Muscle of back (tissue), 11 donors: ENCODE measurements around the gene GADL1. TPM values are rescaled to one million over a fixed set of nuclear protein-coding genes. Genes with fewer than 3 reads are reported as not detected.

Source experiments
- DNase-seq, 3 donors: peaks; one replicate each; pipeline versions ENCODE4 v3.0.0 to v3.0.0-alpha.2; 2013
- polyA plus RNA-seq, 10 donors: library from polyadenylated mRNA; unstranded; fragments of 120-200 nt; gene quantifications; one replicate each; pipeline ENCODE4 v1.2.1, GENCODE V29; 2013; ENCODE audit not compliant: insufficient read length in 10 of 10

GADL1 gene
- polyA plus RNA-seq, 10 donors = 12.7 to 31.8 (median 24.0) TPM

DNA sequence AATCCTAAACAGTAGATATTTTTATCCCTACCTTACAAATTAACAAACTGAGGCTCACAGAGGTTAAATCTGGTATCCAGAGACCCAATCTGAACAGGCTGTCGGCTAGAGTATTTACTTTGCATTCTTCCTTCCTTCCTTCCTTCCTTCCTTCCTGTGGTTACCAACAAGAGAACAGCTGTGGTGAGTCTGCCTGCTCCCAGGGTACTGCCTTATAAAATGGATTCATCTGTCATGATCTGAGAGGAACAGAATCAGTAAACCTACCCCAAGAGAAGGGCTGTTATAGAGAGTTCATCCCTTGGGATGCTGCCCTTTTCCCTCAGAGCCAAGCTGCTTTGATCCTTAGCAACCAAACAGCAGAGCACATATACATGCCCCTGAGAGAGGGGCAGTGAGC is 3.6 kb downstream of the GADL1 start:
- DNase-seq = no peak

DNA sequence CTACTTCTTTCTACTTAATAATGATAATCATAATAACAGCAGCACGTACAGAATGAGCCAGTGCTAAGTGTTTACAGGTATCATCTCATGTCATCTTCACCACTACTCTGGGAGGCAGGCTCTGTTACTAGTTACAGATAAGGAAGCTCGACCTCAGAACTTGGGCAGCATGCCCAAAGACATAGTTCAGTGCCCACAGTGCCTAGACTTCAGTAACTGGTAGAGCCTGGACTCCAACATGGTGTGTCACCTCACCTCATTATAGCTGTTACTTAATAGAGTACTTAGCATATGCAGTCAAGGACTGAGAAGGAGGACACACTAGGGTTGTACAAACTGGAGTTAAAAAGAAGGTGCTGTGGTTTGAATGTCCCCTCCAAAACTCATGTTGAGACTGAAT is 7.6 kb downstream of the GADL1 start:
- no peak for DNase-seq

DNA sequence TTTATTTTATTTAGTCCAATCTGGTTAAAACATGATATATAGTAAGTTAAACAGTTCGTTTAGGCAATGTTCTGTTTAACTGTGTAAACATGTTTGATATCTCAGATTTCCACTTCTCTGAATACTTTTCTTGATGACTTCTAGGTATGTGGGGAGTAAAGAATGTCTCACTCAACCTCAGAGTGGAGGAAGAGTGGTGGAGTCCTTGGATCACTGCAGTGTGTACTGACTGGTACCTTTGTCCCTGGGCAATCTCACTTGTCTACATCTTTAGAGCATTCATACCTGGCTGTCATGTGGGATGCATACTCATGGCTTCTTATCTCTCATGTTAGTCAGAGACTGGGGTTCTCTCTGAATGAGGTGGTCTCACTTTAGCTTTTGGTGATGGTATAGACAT is 15.6 kb downstream of the GADL1 start:
- no peak for DNase-seq

DNA sequence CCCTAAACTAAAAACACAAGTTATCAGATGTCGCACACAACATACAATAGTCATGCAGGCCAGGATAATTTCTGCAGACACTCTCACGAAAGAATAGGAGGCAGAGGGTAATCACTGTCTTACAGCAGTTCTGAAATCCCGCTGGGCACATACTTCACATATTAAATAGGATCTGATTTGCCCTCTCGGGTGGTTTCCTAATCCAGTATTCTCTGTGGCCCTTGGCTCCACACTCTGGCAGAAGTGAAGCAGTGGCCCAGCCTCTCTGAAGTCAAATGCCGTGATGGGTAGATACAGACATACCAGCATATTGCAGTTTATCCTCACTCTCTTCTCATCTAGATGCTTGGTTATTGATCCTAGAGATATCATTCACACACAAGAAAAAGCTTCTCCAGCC is 19.0 kb downstream of the GADL1 start:
- no peak for DNase-seq

- DNase-seq = no peak
These were observed 20.8 kb downstream of the GADL1 start for GRCh38 chr3:30873671-30874070.

GRCh38 chr3:30872879-30873278 is 21.6 kb downstream of the GADL1 start:
- no peak for DNase-seq

DNA sequence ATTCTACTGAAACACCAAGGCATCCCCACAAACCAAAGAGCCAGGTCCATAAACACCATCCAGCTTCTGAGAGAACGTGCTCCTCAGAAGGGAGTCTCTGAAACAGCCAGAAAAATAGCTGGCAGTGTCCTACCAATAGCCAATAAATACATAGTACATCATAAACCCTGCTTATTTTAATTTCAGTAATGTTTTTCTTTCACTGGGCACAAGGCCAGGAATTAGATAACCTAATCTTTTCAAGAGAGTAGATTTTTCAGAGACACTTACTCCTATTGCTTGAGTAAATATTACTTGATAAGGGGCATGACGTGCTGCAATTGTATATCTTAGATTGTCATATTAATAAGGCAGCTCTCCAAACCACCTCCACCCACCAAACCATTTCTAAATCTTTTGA is 22.7 kb downstream of the GADL1 start:
- peak in 1 of 3 donors; percentile 30 for DNase-seq

DNA sequence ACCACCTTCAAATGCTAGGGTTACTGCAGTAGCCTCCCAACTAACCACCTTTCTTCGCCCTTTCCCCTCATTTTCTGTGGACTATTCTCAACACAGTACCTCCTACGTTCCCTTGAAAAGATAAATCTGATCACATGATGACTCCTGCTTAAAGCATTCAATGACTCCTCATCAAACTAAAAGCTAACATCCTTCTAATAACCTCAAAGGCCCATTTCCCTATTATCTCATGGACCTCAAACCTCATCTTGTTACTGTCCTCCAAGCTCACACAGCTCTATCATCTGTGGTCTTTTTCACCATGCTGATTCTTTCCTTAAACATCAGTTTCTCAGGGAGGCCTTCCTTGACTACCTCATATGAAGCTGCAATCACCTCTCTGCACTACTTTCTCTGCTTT is 29.6 kb downstream of the GADL1 start:
- no peak for DNase-seq

GRCh38 chr3:30864132-30864531 is 30.3 kb downstream of the GADL1 start:
- DNase-seq = no peak

DNA sequence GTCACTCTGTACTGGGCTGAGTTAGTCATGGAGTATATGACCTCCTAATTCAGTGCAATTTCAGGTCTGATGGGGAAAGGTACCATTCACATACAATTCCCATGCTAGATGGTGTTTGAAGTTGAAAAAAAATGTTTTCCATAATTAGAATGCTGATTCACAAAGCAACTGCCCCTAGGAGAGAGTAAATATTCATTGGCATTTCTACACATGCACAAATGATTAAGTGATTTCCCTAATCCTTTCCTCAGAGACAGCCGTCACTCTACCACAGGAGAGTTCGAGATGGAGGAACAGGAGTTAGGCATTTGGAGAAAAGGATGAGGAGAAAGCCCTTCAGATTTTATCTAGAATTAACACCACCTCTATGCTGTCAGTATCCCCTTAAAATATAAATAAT is 32.5 kb downstream of the GADL1 start:
- no peak for DNase-seq

GRCh38 chr3:30858894-30859389 is 35.5 kb downstream of the GADL1 start:
- DNase-seq = no peak

DNA sequence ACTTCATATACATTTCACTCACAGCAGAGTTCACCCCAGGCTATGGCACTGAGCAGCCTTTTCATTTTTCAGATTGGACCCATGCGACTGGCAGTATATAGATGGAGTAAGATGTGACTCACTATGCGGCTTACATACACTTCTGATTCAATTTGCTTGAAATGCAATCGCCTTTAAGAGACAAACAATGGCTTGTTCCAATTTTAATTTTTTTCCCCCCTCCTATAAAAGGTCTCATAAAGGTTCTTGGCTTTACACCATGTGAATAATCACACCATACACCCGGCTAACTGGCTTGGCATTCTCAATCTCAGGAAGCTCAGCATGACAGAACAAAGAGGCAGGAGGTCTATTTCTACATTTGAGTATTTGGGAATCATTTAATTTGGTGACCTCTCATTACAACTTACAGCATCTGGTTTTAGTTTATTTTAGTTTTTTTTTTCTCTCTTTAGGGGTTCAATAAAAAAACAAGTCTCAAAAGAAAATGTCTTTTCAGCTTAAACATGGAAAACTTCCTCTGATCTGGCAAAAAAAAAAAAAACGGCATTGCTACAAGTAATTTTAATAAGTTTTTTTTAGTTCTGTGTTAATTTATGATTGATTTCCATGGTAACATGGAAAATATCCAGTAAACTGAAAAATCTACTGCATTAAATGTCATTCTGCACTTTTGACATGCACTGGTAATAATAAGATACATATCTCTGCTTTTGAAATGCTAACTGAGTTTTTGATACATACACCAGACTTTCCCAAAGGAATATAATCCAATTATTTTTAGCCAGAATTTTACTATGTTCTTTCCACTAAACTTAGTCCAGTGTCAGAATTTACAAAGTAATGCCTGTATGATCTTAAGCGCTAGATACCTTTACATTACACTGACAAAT is 38.8 kb downstream of the GADL1 start:
- DNase-seq = peak in 2 of 3 donors; percentile 18 to 64

DNA sequence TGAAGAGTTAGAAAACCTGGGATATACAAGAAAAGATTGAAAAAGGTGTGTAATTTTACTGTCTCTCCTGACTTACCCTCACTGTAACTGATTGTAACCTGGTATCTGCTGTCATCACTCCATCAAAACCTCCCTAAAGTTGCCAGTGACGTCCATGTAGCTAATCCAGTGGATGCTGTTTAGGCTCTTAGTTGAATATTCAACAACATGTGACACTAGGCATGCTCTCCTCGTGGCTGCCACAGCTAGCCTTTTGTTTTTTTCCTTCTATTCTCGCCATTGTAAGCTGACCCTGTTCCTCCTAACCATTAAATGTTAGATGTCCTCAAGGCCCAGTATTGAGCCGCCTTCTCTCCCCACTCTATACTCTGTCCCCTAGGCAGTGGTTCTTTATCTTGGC is 41.6 kb downstream of the GADL1 start:
- DNase-seq = no peak

GRCh38 chr3:30848087-30848779 is 46.2 kb downstream of the GADL1 start:
- peak in 2 of 3 donors; percentile 51 to 56 for DNase-seq

GRCh38 chr3:30847592-30847991 is 46.9 kb downstream of the GADL1 start:
- DNase-seq = peak in 1 of 3 donors; percentile 16

DNA sequence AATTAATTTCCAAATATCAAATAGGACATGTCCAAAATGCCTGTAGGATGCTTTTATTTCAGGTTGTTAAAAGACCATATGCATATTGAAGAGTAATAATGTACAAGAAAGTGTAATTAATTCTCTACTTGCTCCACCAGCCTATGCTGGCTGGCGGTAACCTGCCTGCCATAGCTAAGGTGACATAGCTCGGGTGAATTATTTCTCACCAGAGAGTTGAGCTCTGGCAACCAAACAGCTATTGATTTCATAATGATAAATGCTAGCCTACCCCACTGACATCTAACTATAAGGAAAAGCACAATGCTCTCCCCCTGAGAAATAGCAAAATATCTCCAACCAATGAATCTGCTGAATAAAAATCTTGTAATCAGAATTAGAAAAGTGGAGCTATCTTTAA is 48.9 kb downstream of the GADL1 start:
- no peak for DNase-seq

- DNase-seq = peak; percentile 29 to 79 (median 66)
These were observed 50.6 kb downstream of the GADL1 start for GRCh38 chr3:30843877-30844276.

DNA sequence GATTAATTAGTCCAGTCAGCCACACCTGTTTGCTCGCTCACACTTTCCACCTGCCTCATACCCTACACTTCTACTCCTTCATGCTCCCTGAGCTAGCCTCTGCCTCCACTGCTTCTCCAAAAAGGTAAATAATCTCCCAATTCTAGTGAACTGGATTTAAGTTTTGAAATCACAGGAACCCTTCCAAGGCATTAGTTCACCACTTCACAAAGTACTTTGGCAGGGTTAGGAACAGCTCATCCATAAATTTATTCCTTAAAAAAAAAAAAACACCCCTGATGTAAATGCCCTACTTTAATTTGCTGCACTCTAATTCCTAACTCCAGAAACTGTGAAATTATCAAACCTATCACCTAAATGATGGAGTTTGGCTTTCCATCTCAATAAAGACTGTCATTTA is 58.3 kb downstream of the GADL1 start:
- DNase-seq = no peak

GRCh38 chr3:30835667-30836066 is 58.8 kb downstream of the GADL1 start:
- no peak for DNase-seq

GRCh38 chr3:30832961-30833575 is 61.4 kb downstream of the GADL1 start:
- peak in 1 of 3 donors; percentile 30 for DNase-seq

GRCh38 chr3:30827080-30827479 is 67.4 kb downstream of the GADL1 start:
- DNase-seq = no peak

GRCh38 chr3:30826531-30826942 is 67.9 kb downstream of the GADL1 start:
- peak in 1 of 3 donors; percentile 31 for DNase-seq
